ENCODE data around the gene APEX2.
"Not testable (repeated sequence)": the region's sequence is repeated elsewhere in the genome, so short reads cannot be mapped to it uniquely, and the experiment has no call there.

The APEX2 gene, protein sequence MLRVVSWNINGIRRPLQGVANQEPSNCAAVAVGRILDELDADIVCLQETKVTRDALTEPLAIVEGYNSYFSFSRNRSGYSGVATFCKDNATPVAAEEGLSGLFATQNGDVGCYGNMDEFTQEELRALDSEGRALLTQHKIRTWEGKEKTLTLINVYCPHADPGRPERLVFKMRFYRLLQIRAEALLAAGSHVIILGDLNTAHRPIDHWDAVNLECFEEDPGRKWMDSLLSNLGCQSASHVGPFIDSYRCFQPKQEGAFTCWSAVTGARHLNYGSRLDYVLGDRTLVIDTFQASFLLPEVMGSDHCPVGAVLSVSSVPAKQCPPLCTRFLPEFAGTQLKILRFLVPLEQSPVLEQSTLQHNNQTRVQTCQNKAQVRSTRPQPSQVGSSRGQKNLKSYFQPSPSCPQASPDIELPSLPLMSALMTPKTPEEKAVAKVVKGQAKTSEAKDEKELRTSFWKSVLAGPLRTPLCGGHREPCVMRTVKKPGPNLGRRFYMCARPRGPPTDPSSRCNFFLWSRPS

DNA sequence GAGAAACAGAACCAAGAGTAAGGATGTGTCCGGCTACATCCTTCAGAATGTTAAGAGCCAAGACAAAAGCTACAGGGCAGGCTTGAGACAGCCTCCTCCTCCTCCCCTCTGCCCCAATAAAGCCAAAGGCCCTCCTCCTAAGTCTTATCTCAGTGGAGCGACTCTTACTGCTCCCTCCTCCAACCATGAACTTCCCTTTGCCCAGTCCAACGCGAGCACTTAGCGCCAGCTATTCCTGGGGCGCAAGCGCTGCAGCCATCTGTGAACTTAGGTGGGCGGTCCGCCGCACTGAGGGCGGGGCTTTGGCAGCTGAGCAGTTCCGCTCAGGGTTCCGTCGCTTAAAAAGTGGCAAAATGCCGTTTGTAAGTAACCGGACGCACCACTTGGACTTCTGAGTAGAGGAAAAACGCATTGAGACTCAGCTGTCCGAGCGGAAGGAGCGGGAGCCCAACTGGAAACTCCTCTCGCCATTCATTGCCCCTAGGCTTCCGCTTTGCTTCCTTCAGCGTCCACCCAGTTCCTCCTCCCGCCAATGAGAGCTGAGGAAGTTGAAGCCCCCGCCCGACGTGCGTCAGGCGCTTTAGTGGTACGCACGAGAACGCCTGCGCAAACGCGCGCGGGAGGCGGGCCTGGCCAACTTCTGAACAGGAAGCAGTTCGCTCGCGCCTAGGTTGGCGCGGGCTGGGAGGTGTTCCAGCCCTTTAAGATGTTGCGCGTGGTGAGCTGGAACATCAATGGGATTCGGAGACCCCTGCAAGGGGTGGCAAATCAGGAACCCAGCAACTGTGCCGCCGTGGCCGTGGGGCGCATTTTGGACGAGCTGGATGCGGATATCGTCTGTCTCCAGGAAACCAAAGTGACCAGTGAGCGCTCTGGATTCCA is at the start of gene APEX2:
APEX2 (plus strand) TSS at position 647 of the 882 bp plus-strand sequence; CDS start at position 707, 60 bp downstream.
- peak; percentile 83 for DNase-seq

DNA sequence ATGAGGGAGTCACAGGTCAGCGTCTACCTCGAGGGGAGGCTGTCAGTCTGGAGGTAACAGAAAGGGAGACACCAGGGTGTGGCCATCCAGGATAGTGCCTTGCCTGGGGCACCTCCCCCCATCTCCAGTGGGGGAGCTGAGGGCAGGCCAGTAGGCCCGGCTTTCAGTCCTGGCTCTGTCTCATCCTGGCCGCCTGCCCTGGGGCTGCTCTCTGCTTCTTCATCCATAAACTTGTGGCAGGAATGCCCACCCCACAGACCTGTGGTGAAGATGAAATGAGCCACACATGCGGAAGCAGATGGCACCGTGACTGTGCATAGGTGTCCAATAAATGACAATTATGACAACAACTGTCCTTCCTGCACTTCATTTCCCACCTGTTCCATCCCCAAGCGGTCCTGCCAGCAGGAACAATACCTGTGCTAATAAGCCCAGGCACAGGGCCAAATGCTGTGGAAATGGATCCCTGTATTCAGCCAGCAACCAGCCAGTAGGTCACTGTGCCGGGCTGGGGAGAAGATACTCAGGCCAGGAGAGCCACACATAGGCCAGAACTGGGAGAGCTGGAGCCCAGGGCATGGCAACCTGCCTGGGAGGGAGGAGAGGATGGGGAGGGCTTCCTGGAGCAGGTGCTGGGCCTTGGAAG is 49.3 kb upstream of the APEX2 start:
- no peak for DNase-seq

DNA sequence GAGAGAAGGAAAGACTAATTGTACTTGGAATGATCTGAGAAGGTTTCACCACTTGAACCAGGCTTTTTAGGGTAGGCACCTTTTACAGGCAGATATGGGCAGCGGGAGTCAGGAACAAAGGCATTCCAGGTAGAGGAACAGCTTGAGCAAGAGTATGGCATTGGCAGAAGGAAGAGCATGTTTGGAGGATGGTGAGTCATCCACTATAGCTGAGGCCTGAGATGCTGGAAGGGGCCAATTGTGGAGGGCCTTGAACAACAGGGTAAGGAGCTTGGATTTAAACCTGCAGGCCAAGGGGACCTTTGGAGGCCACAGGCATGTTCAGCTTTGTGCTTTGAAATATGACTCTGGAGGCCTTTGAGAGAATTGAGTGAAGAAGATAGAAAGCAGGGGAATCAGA is 38.4 kb upstream of the APEX2 start:
- DNase-seq, result no peak

DNA sequence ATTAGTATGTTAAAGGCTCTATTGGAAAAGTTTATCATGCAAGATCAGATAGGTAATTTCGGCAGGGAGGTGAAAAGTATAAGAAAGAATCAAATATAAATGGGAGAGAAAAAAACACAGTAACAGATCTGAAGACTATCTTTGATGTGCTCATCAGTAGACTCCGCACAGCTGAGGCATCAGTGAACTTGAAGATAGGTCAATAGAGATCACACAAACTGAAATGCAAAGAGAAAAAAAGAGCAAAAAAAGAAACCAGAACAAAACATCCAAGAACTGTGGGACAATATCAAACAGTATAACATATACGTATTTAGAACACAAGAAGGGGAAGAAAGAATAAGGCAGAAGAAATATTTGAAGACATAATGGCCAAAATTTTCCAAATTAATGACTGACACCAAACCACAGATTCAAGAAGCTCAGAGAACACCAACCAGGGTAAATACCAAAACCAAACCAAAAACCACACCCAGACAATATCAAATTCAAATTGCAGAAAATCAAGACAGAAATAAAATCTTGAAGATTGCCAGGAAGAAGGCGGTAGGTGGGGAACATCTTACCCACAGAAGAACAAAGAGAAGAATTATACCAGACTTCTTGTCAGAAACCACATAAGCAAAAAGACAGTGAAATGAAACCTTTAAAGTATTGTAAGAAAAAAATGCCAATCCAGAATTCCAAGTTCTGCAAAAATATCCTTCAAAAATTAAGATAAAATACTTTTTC is 35.2 kb upstream of the APEX2 start:
- no peak for DNase-seq

DNA sequence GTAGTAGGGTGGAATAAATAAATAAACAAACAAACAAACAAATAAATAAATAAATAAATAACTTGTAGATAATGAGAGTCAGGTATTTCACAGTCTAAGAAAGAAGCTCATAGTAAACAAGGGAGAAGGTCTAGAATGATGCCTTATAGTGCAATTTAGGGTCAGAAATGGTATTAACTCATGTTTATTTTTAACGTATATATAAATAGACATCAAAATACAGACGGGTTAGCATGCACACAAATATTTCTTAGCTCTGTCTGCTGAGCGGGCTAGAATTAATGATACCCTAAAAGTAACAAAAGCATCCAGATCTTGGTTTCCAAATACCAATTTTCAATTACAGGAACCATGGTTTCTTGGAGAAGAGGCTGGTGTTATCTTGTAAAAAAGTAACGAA is 22.8 kb upstream of the APEX2 start:
- DNase-seq, result no peak

DNA sequence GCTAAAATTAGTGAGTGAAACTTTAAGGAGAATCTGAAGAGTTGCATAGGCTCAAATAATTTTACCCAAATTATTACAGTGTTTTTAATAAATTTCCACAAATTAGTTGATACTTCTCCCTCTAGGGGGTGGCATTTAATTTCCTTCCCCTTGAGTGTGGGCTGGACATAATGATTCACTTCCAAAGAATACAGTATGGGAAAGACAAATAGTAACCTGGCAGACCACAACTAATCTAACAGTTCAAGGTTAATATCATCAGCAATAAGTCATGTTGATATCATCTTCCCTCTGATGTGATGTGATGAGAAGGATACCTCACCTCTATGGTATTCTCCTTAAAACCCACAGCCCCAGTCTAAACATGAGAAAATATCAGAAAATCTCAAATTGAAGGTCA is 21.7 kb upstream of the APEX2 start:
- DNase-seq, result no peak

DNA sequence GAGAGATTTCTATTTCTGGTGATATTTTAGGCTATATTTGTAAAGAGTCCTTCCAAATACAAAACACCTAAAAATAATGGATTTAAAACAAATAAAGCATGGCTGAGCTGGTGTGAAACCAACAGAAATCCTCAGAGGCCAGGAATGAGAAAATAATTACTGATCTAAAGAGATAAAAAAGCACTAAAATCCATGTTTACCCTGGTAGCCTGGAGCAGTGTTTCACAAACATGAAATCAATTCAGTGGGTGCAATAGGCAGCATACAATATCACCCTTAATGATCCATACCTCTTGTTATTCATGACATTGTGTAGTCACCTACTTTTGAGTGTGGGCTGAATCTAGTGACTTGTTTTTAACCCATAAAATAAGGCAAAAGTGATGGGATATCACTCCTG is 20.7 kb upstream of the APEX2 start:
- DNase-seq, result no peak

DNA sequence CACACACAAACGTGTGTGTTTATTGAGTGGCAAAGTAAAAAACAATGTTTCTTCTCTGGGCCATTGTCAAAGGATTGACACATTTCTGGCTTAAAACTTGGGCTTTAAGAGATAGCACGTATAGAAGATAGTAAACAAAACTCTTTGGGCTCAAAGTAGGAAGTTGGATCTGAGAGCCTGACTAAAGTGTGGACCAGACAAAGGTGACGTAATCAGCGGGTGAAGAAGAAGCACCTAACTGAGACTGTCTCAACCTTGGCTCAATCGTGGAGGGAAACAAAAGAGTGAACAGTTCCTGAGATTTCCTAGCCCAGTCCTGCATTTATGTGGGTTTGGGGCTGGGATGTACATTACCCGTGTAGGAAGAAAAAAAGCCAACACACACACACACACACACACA is 19.8 kb upstream of the APEX2 start:
- DNase-seq, result no peak

DNA sequence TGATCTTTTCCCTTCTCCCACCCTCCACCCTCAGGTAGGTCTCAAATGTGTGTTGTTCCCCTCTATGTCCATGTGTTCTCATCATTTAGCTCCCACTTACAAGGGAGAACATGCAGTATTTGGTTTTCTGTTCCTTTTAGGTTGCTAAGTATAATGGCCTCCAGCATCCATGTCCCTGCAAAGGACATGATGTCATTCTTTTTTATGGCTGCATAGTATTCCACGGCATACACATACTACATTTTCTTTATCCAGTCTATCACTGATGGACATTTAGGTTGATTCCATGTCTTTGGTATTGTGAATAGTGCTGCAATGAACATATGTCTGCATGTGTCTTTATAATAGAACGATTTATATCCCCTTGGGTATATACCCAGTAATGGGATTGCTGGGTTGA is 16.9 kb upstream of the APEX2 start:
- DNase-seq, result not testable (repeated sequence)

DNA sequence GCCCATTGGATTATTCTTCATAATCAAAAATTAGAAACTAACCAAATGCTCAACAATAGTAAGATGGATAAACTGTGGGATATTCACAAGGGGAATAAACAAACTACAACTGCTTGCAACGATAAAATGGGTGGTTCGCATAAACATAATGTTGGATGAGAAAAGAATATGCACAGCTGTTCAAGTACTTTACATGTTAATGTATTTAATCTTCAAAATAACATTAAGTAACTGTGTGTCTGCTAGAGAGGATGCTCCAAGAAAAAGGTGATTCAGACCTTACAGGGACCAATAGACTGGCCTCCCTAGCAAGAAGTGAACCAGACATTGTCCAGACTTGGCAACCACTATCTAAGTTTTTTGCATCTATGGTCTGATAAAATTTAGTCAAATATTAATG is 8.5 kb upstream of the APEX2 start:
- DNase-seq, result no peak

DNA sequence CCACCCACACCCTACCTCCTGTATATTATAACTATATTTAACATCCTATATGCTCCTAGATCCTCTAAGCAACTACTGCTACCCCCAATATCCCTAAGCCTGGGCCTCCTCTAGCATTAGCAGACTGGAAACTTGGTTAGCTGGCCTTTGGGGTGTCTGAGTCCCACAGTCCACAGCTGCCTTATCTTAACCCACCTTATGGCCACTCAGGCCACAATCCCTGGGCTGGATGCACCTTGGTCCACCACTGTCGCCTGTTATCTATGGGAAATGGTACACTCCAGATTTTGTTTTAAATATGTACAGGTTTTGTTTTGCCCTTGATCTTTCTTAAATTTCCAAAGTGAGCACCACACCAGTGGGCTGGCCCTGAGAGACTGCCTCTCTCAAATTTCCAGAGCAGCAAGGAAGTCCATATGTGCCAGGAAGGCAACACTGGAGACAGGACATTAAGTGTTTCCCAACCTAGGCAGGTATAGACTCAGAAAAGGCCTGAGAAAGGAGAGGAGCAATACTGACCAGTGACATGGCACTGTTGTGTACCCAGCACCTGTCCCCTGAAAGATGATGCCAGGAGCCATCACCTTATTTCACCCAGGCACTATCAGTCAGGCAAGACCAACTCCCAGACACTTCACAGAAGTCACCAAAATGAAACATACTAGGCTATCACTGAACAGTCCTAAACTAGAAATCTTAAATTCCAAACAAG is 7.1 kb upstream of the APEX2 start:
- no peak for DNase-seq

DNA sequence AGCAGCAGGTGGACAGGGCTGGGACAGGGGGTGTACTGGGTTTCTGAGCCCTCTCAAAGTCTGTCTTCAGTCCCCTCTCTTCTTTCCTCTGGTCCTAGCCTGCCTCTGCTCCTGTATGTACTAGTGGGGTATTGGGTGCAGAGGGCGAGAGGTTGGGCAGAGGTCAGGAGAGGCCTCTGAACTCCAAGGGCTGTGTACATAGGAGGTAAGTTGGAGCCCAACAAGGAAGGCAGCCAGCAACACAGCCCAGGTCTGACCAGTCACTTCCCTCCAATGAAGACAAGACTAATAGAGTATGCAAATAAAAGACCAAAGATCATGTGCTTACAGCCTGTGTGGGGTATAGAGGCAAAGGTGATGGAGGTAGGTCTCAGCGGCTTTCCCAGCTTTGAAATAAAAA is 6.1 kb upstream of the APEX2 start, which contains the start of gene PFKFB1:
PFKFB1 (minus strand) TSS at position 90 of the 400 bp plus-strand sequence. CDS start 181 bp downstream, outside the sequence.
- no peak for DNase-seq

DNA sequence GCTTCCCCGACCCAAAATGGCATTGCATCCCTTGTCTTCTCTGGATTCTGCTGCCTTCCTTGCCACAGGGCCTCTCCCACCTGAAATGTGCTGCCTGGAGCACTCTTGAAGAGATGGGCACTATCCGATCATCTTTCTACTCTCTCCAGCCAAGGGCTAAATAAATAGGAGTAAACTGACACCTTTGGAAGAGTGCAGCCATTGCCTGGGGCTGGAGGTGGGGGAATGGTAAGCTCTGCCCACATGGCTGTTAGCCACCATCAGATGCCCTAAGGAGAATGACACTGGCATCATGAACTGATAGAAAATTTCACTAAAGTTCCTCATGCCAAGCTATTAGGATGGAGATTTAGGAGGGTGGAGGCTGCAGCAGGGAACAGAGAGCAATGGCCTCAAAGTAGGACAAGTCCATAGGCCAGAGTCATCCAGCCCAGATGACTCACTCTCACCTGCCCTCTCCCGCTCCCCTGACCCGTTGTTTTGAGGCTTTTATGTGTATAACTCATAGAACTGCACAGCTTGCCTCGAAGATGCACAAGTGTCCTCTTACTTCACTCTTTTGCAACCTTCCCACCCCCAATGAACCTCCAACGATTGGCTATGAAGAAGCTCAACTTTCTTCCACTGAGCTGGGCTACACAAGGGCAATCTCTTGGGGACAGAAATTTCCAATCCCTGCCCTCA is 5.4 kb upstream of the APEX2 start:
- DNase-seq, result no peak

DNA sequence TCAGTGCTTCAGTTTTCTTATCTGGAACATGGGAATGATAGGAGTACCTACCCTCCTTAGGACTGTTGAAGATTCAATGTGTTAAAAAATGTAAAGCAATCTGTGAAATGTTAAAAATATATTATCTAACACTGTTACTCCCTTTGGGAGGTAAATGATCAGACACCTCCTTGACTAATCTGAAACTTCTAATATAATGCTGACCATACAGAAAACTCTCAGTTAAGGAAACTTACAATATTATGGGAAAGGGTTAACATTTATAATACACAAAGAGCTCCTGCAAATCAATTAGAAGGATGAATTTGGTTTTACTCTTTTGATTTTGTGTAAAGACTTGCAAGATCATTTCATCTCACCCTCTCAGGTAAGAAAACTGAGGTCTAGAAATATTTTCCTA is 4.5 kb upstream of the APEX2 start:
- DNase-seq, result no peak

DNA sequence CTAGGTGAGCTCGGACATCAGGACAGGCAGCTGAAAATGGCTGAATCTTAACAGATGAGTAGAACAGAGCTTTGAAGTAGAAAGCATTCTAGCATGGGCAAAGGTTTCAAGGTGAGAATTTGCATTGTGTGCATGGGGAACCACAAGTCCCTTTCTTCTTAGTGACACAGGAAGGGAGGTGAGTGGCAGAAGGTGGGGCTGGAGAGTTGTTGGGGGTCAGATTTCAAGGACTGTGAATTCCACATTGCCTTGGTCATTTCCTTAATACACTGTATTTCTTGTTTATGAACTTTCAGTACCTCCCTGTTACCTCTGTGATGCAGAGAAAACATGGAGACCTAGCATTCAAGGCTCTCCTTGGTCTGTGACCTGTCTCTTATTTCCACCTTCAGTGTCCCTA is 4.1 kb downstream of the APEX2 start:
- DNase-seq, result no peak

DNA sequence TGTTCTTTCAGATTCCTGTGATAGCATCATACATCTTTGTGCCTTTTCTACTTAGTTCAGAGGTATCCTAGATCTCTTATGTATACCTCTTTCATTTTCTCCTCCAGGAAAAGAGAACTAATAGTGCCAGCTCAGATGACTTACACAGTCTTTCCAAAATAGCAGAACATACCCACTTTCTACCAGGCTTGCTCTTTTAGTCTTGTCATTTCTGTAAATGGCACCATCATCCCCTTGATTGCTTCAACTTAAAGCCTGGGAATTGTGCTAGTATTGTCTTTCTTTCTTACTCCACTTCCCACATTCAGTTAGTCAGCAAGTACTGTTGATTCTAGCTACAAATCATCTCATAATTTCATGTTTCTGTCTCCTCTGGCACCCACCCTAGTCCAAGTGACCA is 5.1 kb downstream of the APEX2 start:
- DNase-seq, result no peak

DNA sequence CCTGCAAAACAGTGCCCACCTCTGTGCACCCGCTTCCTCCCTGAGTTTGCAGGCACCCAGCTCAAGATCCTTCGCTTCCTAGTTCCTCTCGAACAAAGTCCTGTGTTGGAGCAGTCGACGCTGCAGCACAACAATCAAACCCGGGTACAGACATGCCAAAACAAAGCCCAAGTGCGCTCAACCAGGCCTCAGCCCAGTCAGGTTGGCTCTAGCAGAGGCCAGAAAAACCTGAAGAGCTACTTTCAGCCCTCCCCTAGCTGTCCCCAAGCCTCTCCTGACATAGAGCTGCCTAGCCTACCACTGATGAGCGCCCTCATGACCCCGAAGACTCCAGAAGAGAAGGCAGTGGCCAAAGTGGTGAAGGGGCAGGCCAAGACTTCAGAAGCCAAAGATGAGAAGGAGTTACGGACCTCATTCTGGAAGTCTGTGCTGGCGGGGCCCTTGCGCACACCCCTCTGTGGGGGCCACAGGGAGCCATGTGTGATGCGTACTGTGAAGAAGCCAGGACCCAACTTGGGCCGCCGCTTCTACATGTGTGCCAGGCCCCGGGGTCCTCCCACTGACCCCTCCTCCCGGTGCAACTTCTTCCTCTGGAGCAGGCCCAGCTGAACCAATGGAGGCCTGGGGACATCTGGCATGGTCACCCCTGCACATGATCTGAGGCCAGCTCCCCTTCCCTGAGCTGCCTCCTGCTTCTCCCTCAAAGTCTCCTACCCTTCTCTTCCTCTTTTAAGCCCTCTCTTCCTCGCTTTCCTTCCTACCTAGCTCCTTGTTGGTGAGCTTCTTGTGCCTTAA is 6.9 kb downstream of the APEX2 start:
- no peak for DNase-seq

DNA sequence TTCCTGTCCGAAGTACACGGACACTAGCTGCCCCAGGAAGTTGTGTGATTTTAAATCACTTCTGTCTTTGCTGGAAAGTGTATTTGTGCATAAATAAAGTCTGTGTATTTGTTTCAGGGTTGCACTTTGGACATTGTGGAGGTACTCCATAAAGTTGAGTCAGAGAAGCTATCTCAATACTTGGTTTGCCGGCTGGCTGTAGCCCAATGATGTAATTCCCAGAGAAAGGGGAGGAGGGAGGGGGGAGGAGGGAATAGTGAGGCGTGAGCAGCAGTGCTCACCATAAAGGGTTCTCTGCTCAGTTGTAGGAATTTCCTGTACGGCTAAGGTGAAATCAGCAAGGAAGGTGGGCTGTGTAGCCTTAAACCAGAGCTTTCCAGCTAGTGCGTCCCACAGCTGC is 7.5 kb downstream of the APEX2 start:
- no peak for DNase-seq

DNA sequence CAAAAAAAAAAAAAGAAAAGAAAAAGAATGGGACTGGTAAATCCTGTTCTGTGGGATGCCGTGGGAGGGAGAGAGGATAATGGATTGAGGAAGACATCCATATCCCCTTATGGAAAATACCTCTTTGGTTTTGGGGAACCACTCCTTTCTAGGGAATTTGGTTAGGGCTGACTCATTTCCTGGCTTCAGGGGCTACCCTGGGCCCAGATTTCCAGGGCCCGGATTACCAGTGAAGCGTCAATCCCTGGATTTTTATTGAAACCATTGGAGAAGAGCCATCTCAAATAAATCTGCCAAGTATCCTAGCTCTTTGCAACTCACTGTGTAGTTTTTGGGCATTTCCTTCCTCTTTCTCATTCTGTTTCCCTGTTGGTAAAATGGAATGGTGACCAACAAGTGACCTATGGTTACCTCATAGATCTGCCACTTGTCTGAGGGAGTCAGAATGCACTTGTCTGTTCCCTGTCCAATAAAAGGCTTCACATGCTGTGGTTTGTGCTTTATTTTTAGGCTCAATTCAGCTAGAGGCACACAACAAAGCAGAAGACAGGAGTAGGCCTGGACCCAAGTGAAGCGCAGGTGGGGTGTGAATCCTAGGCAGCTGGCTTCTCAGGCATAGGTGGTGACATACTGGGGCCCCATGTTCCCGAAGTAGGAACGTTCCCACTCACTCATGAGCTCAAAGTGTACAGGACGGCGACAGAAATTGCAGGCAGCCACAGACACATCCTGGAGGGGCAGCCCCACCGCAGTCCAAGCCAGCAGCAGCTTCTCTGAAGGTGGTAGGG is 8.6 kb downstream of the APEX2 start:
- DNase-seq, result no peak

DNA sequence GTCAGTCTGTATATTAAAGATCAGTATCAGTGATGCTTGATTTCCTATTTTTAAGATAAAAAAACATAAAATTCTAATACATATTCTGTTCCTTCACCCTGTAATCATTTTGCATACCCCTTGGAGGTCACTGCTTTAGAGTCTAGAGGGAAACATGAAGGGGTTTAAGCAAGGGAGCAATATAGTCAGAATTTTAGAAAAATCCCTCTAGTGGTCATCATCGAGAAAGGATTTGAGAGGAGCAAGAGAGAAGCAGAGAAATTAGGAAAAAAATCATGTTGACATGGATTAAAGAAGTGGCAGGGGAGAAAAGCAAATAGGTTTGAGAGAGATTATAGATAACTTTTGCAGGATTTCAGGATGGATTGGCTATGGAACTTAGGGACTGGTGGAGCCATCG is 11.1 kb downstream of the APEX2 start:
- no peak for DNase-seq
